ENCODE data around the gene CHRDL1. TPM values are rescaled to one million over a fixed set of nuclear protein-coding genes. Genes with fewer than 3 reads are reported as not detected.

CHRDL1 gene
- total RNA-seq, 1 donor from 2014 or later, result 22.1 TPM

GRCh38 chrX:110805303-110805702, 9.7 kb upstream of the CHRDL1 start:
- DNase-seq (ENCODE audit: low read depth), result no peak
- TF ChIP-seq, protein P1, sequence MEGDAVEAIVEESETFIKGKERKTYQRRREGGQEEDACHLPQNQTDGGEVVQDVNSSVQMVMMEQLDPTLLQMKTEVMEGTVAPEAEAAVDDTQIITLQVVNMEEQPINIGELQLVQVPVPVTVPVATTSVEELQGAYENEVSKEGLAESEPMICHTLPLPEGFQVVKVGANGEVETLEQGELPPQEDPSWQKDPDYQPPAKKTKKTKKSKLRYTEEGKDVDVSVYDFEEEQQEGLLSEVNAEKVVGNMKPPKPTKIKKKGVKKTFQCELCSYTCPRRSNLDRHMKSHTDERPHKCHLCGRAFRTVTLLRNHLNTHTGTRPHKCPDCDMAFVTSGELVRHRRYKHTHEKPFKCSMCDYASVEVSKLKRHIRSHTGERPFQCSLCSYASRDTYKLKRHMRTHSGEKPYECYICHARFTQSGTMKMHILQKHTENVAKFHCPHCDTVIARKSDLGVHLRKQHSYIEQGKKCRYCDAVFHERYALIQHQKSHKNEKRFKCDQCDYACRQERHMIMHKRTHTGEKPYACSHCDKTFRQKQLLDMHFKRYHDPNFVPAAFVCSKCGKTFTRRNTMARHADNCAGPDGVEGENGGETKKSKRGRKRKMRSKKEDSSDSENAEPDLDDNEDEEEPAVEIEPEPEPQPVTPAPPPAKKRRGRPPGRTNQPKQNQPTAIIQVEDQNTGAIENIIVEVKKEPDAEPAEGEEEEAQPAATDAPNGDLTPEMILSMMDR (conservative IDR thresholded peaks at IDR 0.05; ENCODE audit: low read depth, low read length), result no peak
- no peak overlapping the region for H3K4me3 ChIP-seq (ENCODE audit: low read depth, low read length)

DNA sequence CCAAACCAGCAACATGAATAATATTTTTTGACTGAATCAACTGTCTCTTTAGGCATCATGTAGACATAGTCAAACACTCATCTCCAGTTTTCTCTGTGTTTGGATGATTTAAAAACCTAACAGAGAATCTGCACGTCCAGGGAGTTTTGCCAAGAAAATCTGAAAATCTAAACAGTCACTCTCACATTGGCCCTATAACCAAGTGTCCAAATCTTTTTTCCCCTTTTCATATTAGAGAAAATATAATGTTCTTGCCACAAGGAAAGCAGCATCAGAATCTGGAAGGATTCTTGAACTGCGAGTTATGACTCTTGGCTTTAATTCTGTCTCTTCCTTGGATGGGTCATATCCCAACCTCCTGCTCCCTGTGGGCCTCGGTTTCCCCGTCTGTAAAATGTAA, 8.8 kb upstream of the CHRDL1 start:
- no peak overlapping the region for H3K4me3 ChIP-seq (ENCODE audit: low read depth, low read length)
- TF ChIP-seq, protein P1 (conservative IDR thresholded peaks at IDR 0.05; ENCODE audit: low read depth, low read length), result no peak
- no peak for DNase-seq (ENCODE audit: low read depth)

- TF ChIP-seq, protein P1 (conservative IDR thresholded peaks at IDR 0.05; ENCODE audit: low read depth, low read length), result no peak
- H3K4me3 ChIP-seq (ENCODE audit: low read depth, low read length), result no peak overlapping the region
- DNase-seq (ENCODE audit: low read depth), result no peak
These were observed 7.9 kb upstream of the CHRDL1 start for GRCh38 chrX:110803506-110803905.

DNA sequence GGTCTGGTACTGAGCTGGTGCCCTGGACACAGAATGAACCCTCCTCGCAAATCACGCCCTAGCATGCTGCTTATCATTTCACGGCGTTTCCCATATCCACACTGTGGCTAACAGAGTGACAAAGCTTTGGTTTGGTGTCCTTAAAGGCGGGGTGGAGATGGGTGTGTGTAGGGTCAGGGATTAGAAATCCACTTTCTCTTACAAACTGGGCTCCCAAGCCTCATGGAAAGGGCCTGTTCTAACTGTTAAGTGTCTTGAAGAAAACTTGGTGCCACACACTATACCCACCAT, 735 bp upstream of the CHRDL1 start:
- DNase-seq (ENCODE audit: low read depth), result no peak
- H3K4me3 ChIP-seq (ENCODE audit: low read depth, low read length), result peak overlapping the region; percentile 62

GRCh38 chrX:110794601-110795000, 1.0 kb downstream of the CHRDL1 start:
- DNase-seq (ENCODE audit: low read depth), result no peak
- peak overlapping the region; percentile 62 for H3K4me3 ChIP-seq (ENCODE audit: low read depth, low read length)
- TF ChIP-seq, protein P1 (conservative IDR thresholded peaks at IDR 0.05; ENCODE audit: low read depth, low read length), result no peak

More for the DNA sequence above, 735 bp upstream of the CHRDL1 start:
- TF ChIP-seq, protein P1 (conservative IDR thresholded peaks at IDR 0.05; ENCODE audit: low read depth, low read length), result no peak

GRCh38 chrX:110791071-110791470, 4.5 kb downstream of the CHRDL1 start:
- TF ChIP-seq, protein P1 (conservative IDR thresholded peaks at IDR 0.05; ENCODE audit: low read depth, low read length), result no peak
- no peak for DNase-seq (ENCODE audit: low read depth)
- no peak overlapping the region for H3K4me3 ChIP-seq (ENCODE audit: low read depth, low read length)

DNA sequence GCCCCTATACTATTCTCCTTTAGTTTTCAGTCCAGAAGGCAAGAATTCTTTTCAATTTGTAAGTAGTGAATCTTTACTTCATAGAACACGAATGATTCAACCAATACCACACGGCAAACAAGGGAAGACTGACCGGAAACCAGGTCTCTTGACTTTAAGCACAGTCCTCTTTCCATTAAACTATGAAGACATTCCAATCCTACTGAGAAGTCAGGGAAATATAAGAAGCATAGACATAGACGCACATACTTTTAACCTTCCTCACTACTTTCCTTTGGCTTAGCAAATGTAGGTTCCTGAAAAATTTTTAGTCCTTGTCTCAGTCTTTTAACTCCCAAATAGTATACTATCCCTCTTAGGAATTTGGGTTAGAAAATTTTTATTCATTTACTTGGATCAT, 9.1 kb downstream of the CHRDL1 start:
- TF ChIP-seq, protein P1 (conservative IDR thresholded peaks at IDR 0.05; ENCODE audit: low read depth, low read length), result no peak
- DNase-seq (ENCODE audit: low read depth), result no peak
- H3K4me3 ChIP-seq (ENCODE audit: low read depth, low read length), result no peak overlapping the region

Measured in epithelial cell of proximal tubule (primary cell).